H1 (cell line): ENCODE data around the gene GFY. TPM values are rescaled to one million over a fixed set of nuclear protein-coding genes. Genes with fewer than 3 reads are reported as not detected.

Experiments
- JUN ChIP-seq: IDR thresholded peaks from 2 replicates; pipeline ENCODE4 v1.6.1; 2011; ENCODE audit warnings: low read depth, mild to moderate bottlenecking, improper control_type of control experiment, low read length
- MAX ChIP-seq: IDR thresholded peaks from 2 replicates; pipeline ENCODE4 v1.6.1; 2012; ENCODE audit warnings: inconsistent platforms
- POLR2A ChIP-seq, 2 experiments: IDR thresholded peaks; 1 replicate in 1 of 2; 2 replicates in 1 of 2; pipeline ENCODE4 v1.6.1; 2011; ENCODE audit warnings: low read depth in 2 of 2, low read length in 2 of 2, mild to moderate bottlenecking in 2 of 2; ENCODE audit errors: control extremely low read depth in 1 of 2
- SAP30 ChIP-seq: fragments of 300-600 bp; sonication (generic); IDR thresholded peaks from 2 replicates; pipeline ENCODE4 v1.7.1; 2012; ENCODE audit warnings: low read length, moderate library complexity, mild to moderate bottlenecking, inconsistent platforms; ENCODE audit not compliant: insufficient read depth, insufficient replicate concordance
- SUZ12 ChIP-seq: fragments of 200-600 bp; sonication (generic); IDR thresholded peaks from 2 replicates; pipeline ENCODE4 v1.6.1; 2012; ENCODE audit warnings: mild to moderate bottlenecking, inconsistent platforms, low read length, moderate library complexity, mixed read lengths
- polyA plus RNA-seq, 7 experiments: library from polyadenylated mRNA; depleted of rRNA in 3 of 7; stranded (reverse) in 5 of 7; unstranded in 2 of 7; fragments of >200 nt in 5 of 7; fragments of 200-250 nt in 2 of 7; gene quantifications; 1 replicate in 5 of 7; 2 replicates in 1 of 7; 4 replicates in 1 of 7; pipeline versions ENCODE4 v1.2.1 to v1.2.3, GENCODE V29; 2011 to 2013; ENCODE audit warnings: missing spikeins in 2 of 7, mixed read lengths in 2 of 7
- total RNA-seq: library from RNA; stranded (reverse); fragmentation: NEBNext Ultra II Directional; extraction: Animal tissue kit (Norgen Biotek cat#: 25700); gene quantifications from 2 replicates; pipeline ENCODE4 v1.2.1, GENCODE V29; 2021
- TF ChIP-seq, protein P1 (sequence below): IDR thresholded peaks from 2 replicates; pipeline ENCODE4 v1.6.1; 2011; ENCODE audit warnings: low read length, improper control_type of control experiment

The GFY gene
- total and polyA plus RNA-seq, 2 of the 8 experiments (the other 6 are each of a cell fraction or from before 2014, with no cell fraction given) = 0.68 to 0.93 TPM

GRCh38 chr19:49475191-49475917 is 50.2 kb downstream of the GFY start (continued):
- TF ChIP-seq JUN (no peak), MAX (no peak), POLR2A (IDR thresholded peaks at IDR 0.05; ENCODE audit: control extremely low read depth in 1 of 2, low read depth in 2 of 2, low read length in 2 of 2) (no peak), SAP30 (no peak), SUZ12 (no peak)
- TF ChIP-seq, protein P1, sequence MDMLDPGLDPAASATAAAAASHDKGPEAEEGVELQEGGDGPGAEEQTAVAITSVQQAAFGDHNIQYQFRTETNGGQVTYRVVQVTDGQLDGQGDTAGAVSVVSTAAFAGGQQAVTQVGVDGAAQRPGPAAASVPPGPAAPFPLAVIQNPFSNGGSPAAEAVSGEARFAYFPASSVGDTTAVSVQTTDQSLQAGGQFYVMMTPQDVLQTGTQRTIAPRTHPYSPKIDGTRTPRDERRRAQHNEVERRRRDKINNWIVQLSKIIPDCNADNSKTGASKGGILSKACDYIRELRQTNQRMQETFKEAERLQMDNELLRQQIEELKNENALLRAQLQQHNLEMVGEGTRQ = no peak
